KMS-11 (cell line): ENCODE data around the gene CTNNA1.
"Not testable (repeated sequence)": the region's sequence is repeated elsewhere in the genome, so short reads cannot be mapped to it uniquely, and the experiment has no call there.

Source experiments
- H2AFZ ChIP-seq: fragments of 200-600 bp; sonication (generic); 2 replicates; pipeline ENCODE4 v1.6.1; 2016; ENCODE audit warnings: antibody characterized with exemption, mixed run types, low read depth
- H3K27ac ChIP-seq: fragments of 200-600 bp; sonication (generic); 2 replicates; pipeline ENCODE4 v1.6.1; 2016; ENCODE audit warnings: mild to moderate bottlenecking, mixed run types
- H3K27me3 ChIP-seq: fragments of 200-600 bp; sonication (generic); 2 replicates; pipeline ENCODE4 v1.6.1; 2017; ENCODE audit warnings: mild to moderate bottlenecking, low read depth, mixed run types, moderate library complexity; ENCODE audit not compliant: insufficient read depth
- H3K36me3 ChIP-seq: fragments of 200-600 bp; sonication (generic); 2 replicates; pipeline ENCODE4 v1.6.1; 2017; ENCODE audit warnings: mild to moderate bottlenecking, mixed run types; ENCODE audit not compliant: insufficient read depth
- H3K4me1 ChIP-seq: fragments of 200-600 bp; sonication (generic); 2 replicates; pipeline ENCODE4 v1.6.1; 2016; ENCODE audit warnings: mild to moderate bottlenecking, low read depth, mixed run types; ENCODE audit not compliant: poor library complexity, severe bottlenecking
- H3K4me2 ChIP-seq: fragments of 200-600 bp; sonication (generic); 2 replicates; pipeline ENCODE4 v1.7.0; 2016; ENCODE audit warnings: mild to moderate bottlenecking, mixed run types
- H3K4me3 ChIP-seq: fragments of 200-600 bp; sonication (generic); IDR thresholded peaks from 2 replicates; pipeline ENCODE4 v1.6.1; 2017; ENCODE audit warnings: low read depth, low read length, mixed read lengths; ENCODE audit not compliant: insufficient read depth
- H3K79me2 ChIP-seq: fragments of 200-600 bp; sonication (generic); 2 replicates; pipeline ENCODE4 v1.6.1; 2016; ENCODE audit warnings: low read depth, mixed run types; ENCODE audit not compliant: insufficient read depth
- H3K9ac ChIP-seq: fragments of 200-600 bp; sonication (generic); 2 replicates; pipeline ENCODE4 v1.6.1; 2016; ENCODE audit warnings: mild to moderate bottlenecking, mixed run types
- H4K20me1 ChIP-seq: fragments of 200-600 bp; sonication (generic); 2 replicates; pipeline ENCODE4 v1.6.1; 2016; ENCODE audit warnings: mild to moderate bottlenecking, mixed run types; ENCODE audit not compliant: insufficient read depth
- TF ChIP-seq, protein P1 (sequence below): fragments of 200-600 bp; sonication (generic); conservative IDR thresholded peaks from 2 replicates; pipeline ENCODE4 v1.6.1; 2017; ENCODE audit warnings: low read depth, mild to moderate bottlenecking, antibody characterized with exemption, low read length, moderate library complexity, mixed read lengths

Gene CTNNA1

DNA sequence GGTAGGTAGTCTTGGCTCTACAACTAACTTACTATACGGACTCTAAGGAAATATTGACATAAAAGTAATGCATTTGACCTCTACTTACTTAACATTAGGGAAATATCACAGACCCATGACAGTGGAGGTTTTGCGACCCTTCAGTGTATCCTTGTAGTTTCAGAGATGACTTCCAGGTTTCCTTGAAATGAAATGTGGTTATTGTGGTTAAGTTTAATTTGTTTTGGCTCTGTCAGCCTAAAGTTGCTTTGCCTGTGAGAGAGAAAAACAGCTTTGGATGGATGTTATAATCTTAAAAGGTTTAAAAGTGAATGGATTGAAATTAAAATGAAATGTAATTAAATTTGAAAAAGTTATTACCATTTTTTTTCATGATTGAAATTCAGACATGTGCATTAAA, 79.0 kb downstream of the CTNNA1 start:
- TF ChIP-seq, protein P1, sequence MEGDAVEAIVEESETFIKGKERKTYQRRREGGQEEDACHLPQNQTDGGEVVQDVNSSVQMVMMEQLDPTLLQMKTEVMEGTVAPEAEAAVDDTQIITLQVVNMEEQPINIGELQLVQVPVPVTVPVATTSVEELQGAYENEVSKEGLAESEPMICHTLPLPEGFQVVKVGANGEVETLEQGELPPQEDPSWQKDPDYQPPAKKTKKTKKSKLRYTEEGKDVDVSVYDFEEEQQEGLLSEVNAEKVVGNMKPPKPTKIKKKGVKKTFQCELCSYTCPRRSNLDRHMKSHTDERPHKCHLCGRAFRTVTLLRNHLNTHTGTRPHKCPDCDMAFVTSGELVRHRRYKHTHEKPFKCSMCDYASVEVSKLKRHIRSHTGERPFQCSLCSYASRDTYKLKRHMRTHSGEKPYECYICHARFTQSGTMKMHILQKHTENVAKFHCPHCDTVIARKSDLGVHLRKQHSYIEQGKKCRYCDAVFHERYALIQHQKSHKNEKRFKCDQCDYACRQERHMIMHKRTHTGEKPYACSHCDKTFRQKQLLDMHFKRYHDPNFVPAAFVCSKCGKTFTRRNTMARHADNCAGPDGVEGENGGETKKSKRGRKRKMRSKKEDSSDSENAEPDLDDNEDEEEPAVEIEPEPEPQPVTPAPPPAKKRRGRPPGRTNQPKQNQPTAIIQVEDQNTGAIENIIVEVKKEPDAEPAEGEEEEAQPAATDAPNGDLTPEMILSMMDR: no peak
- no peak overlapping the region for H3K4me3 ChIP-seq
- H3K36me3 ChIP-seq: no peaks in the 10 kb centered on the region
- no peak overlapping the region for H3K9ac ChIP-seq
- H3K27ac ChIP-seq: no peak overlapping the region
- H3K79me2 ChIP-seq: no peaks in the 10 kb centered on the region
- H2AFZ ChIP-seq: no peak overlapping the region
- no peaks in the 10 kb centered on the region for H3K27me3 ChIP-seq
- peak overlapping the region; percentile 3; the same call in 1 of the 2 replicates for H3K4me2 ChIP-seq
- no peaks in the 10 kb centered on the region for H4K20me1 ChIP-seq
- H3K4me1 ChIP-seq: peaks cover 19% of the 10 kb centered on the region

DNA sequence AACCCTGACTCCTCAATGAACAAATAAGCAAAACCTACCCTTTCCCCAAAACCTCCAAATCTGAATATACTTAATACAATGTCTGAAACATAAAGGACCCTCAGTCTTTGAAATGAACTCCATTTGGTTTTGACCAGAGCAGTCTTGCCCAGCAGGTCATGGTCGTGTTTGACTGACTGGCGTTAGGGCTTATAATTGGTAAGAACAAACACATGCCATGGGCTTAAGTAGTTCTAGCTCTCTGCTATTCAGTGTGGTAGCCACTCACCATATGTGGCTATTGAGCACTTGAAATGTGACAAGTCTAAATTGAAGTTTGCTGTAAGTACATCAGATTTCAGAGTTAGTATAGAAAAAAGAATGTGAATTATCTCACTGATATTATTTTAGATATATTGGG, 79.9 kb downstream of the CTNNA1 start:
- Histone ChIP-seq H3K27me3 (no peaks in the 10 kb centered on the region), H3K4me3 (no peak overlapping the region), H2AFZ (no peak overlapping the region), H3K79me2 (no peaks in the 10 kb centered on the region), H4K20me1 (no peaks in the 10 kb centered on the region), H3K4me1 (peaks cover 19% of the 10 kb centered on the region), H3K9ac (no peak overlapping the region), H3K4me2 (no peak overlapping the region), H3K36me3 (no peaks in the 10 kb centered on the region), H3K27ac (no peak overlapping the region)
- TF ChIP-seq, protein P1: no peak

DNA sequence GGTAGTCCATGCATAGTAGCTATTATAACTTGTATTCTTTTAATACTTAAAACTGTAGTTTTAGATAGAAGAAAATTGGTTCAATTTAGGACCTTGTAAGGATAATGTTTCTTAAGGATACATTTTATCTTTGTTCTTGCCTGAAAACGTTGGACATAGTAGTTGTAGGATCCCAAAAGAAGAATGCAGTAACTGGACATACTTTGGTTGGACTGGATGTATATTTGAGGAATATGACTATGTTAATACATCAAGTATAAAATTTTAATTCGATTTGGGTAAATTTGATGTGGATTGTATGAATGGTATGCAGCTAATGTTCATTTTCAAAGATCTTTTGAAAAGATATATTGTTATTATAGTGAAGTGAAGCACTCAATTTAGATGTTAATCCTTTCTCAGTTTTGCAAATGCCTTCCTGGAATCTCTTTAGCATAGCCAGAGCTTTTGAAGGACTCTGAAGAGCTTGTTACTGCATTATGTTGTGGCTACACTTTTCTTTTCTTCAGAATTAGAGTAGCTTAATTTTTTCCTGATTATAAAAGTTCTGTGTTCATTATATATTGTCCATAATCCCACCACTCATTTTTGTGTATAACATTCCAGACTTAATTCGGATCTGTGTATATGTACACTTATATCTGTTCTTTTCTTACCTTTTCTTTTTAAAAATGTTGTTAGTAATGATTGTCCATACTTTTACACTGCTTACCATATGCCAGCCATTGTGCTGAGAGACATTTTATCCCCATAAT, 80.7 kb downstream of the CTNNA1 start:
- Histone ChIP-seq H3K79me2 (no peaks in the 10 kb centered on the region), H3K4me3 (no peak overlapping the region), H3K27ac (no peak overlapping the region), H2AFZ (no peak overlapping the region), H3K36me3 (no peaks in the 10 kb centered on the region), H4K20me1 (no peaks in the 10 kb centered on the region), H3K4me1 (peaks cover 19% of the 10 kb centered on the region), H3K9ac (no peak overlapping the region), H3K4me2 (no peak overlapping the region), H3K27me3 (no peaks in the 10 kb centered on the region)
- TF ChIP-seq, protein P1: no peak

DNA sequence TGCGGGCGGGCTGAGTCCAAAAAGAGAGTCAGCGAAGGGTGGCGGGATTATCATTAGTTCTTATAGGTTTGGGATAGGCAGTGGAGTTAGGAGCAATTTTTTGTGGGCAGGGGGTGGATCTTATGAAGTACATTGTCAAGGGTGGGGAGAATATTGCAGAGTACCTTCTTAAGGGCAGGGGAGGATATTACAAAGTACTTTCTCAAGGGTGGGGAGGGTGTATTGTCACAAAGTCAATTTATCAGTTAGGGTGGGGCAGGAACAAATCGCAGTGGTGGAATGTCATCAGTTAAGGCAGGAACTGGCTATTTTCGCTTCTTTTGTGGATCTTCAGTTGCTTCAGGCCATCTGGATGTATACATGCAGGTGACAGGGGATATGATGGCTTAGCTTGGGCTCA, 81.6 kb downstream of the CTNNA1 start:
- H3K27me3 ChIP-seq, H3K36me3 ChIP-seq, H3K27ac ChIP-seq, H3K4me3 ChIP-seq, H2AFZ ChIP-seq, H4K20me1 ChIP-seq, H3K9ac ChIP-seq, H3K4me2 ChIP-seq, H3K79me2 ChIP-seq: not testable (repeated sequence)
- H3K4me1 ChIP-seq: peaks cover 19% of the 10 kb centered on the region

DNA sequence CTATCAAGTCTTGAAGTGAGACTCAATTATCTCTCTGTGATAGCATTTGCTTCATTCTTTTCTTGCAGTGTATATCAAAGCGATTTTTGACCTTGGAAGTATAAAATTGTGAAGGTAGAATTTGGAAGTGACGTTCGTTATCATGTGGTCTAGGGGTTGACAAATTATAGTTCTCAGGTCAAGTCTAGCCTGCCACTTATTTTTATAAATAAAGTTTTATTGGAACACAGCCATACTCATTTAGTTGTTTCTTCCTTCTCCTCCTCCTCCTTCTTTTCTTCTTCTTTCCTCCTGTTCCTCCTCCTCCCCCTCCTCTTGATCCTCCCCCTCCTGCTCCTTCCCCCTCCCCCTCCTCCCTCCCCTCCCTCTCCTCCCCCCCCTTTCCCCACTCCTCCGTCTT, 83.9 kb downstream of the CTNNA1 start:
- TF ChIP-seq, protein P1: no peak
- no peaks in the 10 kb centered on the region for H3K27me3 ChIP-seq
- H3K36me3 ChIP-seq: no peaks in the 10 kb centered on the region
- H2AFZ ChIP-seq: no peak overlapping the region
- no peak overlapping the region for H3K27ac ChIP-seq
- H3K4me3 ChIP-seq: no peak overlapping the region
- H3K4me2 ChIP-seq: no peak overlapping the region
- H3K9ac ChIP-seq: no peak overlapping the region
- peaks cover 7% of the 10 kb centered on the region for H3K4me1 ChIP-seq
- no peaks in the 10 kb centered on the region for H4K20me1 ChIP-seq
- no peaks in the 10 kb centered on the region for H3K79me2 ChIP-seq
